ENCODE data around the gene OR8U1.
"Not testable (repeated sequence)": the region's sequence is repeated elsewhere in the genome, so short reads cannot be mapped to it uniquely, and the experiment has no call there.

OR8U1 gene

GRCh38 chr11:56380120-56380519 is 4.7 kb downstream of the OR8U1 start:
- TF ChIP-seq CTCF (IDR thresholded peaks at IDR 0.05; ENCODE audit: control extremely low read depth, extremely low read depth, low read depth, missing control alignments), result no peak
- ChIA-PET CTCF (no interaction called here), POLR2A (no interaction called here)

GRCh38 chr11:56394381-56394780 is 19.0 kb downstream of the OR8U1 start:
- POLR2A ChIA-PET, result no interaction called here
- no peak for TF ChIP-seq CTCF (IDR thresholded peaks at IDR 0.05; ENCODE audit: control extremely low read depth, extremely low read depth, low read depth, missing control alignments)

More at GRCh38 chr11:56380120-56380519, 4.7 kb downstream of the OR8U1 start:
- DNase-seq (ENCODE audit: extremely low spot score), result no peak

GRCh38 chr11:56396047-56396446 is 20.6 kb downstream of the OR8U1 start:
- POLR2A ChIA-PET, result no interaction called here
- CTCF ChIA-PET, result no interaction called here
- no peak for TF ChIP-seq CTCF (IDR thresholded peaks at IDR 0.05; ENCODE audit: control extremely low read depth, extremely low read depth, low read depth, missing control alignments)
- DNase-seq (ENCODE audit: extremely low spot score), result no peak

More at GRCh38 chr11:56394381-56394780, 19.0 kb downstream of the OR8U1 start:
- CTCF ChIA-PET, result no interaction called here
- DNase-seq (ENCODE audit: extremely low spot score), result no peak

- POLR2A ChIA-PET, CTCF ChIA-PET: not testable (repeated sequence)
These were observed 26.5 kb downstream of the OR8U1 start for GRCh38 chr11:56401858-56402461.

GRCh38 chr11:56404393-56404792 is 29.0 kb downstream of the OR8U1 start:
- no peak for DNase-seq (ENCODE audit: extremely low spot score)
- ChIA-PET CTCF (no interaction called here), POLR2A (no interaction called here)
- no peak for TF ChIP-seq CTCF (IDR thresholded peaks at IDR 0.05; ENCODE audit: control extremely low read depth, extremely low read depth, low read depth, missing control alignments)

More at GRCh38 chr11:56401858-56402461, 26.5 kb downstream of the OR8U1 start:
- DNase-seq (ENCODE audit: extremely low spot score), result not testable (repeated sequence)

GRCh38 chr11:56410801-56411200 is 35.4 kb downstream of the OR8U1 start:
- CTCF ChIA-PET, result no interaction called here
- no peak for TF ChIP-seq CTCF (IDR thresholded peaks at IDR 0.05; ENCODE audit: control extremely low read depth, extremely low read depth, low read depth, missing control alignments)
- no peak for DNase-seq (ENCODE audit: extremely low spot score)
- POLR2A ChIA-PET, result no interaction called here

- TF ChIP-seq CTCF (IDR thresholded peaks at IDR 0.05; ENCODE audit: control extremely low read depth, extremely low read depth, low read depth, missing control alignments), result no peak
- no peak for DNase-seq (ENCODE audit: extremely low spot score)
- ChIA-PET POLR2A (no interaction called here), CTCF (no interaction called here)
These were observed 37.0 kb downstream of the OR8U1 start, which contains the start of gene OR5AL1 for GRCh38 chr11:56412396-56412795. OR5AL1 (plus strand) TSS chr11:56412696.

Data from GM10248 (cell line).